Activated T-helper 17 cell treated with anti-CD3 and anti-CD28 coated beads, Interleukin-2, amount 50 U/mL, for 72 hours (primary cell): ENCODE measurements around the gene MKRN2OS. TPM values are rescaled to one million over a fixed set of nuclear protein-coding genes. Genes with fewer than 3 reads are reported as not detected.

Source experiments
- total RNA-seq, 2 donors: library from RNA; stranded (reverse); gene quantifications; one replicate each; pipeline ENCODE4 v1.2.3, GENCODE V29; 2022

The MKRN2OS gene
- total RNA-seq, 2 donors from 2014 or later, result not detected

Other genes with a start within 250 kb of the MKRN2OS start
- gene TSEN2, start 61.0 kb downstream of the MKRN2OS start, total RNA-seq, result 10 to 100 TPM in 1 of 2 donors, 1 to 10 TPM in 1; 8.9 to 20.2 TPM
- 10 to 100 TPM; 17.2 to 25.8 TPM for gene MKRN2, start 11.6 kb upstream of the MKRN2OS start, total RNA-seq
- gene RAF1, start 118.6 kb upstream of the MKRN2OS start, total RNA-seq, result 10 to 100 TPM; 91.5 to 97.3 TPM
- gene TMEM40, start 213.8 kb upstream of the MKRN2OS start, total RNA-seq, result not detected